Heart left ventricle (tissue), 13 donors: ENCODE measurements around the gene PABPC1L.

ENCODE experiments used
- CTCF ChIP-seq, 12 donors: fragments of 200-600 bp; sonication (generic) in 4 of 12; IDR thresholded peaks; one replicate each; pipeline versions ENCODE4 v1.5.0 to v1.8.0; 2018 to 2022; ENCODE audit warnings: antibody characterized with exemption in 12 of 12, mild to moderate bottlenecking in 5 of 12
- POLR2A ChIP-seq, 2 donors: fragments of 450-650 bp; IDR thresholded peaks; one replicate each; pipeline ENCODE4 v1.6.1; 2017; ENCODE audit warnings: antibody characterized with exemption in 2 of 2, mild to moderate bottlenecking in 2 of 2, moderate library complexity in 2 of 2
- donor health status: ischemic (EF 13 %, LVEDD 7.1; RV severe dilation, severe dysfunction).
- donor health status: DM: no; HTN: yes; CAD: no.
- donor health status: DM: no; HTN: no; CAD: no.
- donor health status: ischemic (EF 25% LVEDD 6.9; RV normal size, moderate dysfunction).
- donor health status: ischemic (EF 25% LVEDD 5.7; RV mildly dilated, moderate dysfunction).
- donor health status: ischemic (EF 35%, LVEDD 5.7; RV mildly dilated, moderate dysfunction).
- donor health status: nonischemic (EF 11% LVEDD 7.7; RV severe dilation, severe dysfunction).
- donor health status: DM: yes; HTN: yes; CAD: no.
- donor health status: PGD.
- donor health status: ischemic (EF 29% LVEDD 5.4; RV normal size, mild dysfunction).
- donor health status: nonischemic (EF 23%, LVEDD 6.1; RV moderate dilation, normal function).

DNA sequence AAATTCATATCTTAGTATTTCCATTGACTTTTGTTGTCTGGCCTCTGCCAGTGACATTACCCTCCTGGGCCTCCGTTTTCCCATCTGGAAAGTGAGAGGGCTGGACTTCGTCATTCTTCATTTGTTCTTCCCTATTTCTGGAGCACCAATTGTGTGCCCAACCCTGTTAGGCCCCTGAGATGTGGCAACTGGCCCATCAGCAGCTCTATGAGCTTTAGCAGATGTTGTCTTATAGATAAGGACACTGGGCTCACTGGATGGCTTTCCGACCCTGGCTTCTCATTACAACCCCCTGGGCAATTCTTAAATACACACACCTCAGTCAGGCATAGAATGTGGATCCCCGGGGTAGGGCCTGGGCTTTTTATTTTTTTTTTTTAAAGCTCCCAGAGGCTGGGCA, 14.7 kb downstream of the PABPC1L start:
- TF ChIP-seq CTCF (IDR thresholded peaks at IDR 0.05) = no peak
- TF ChIP-seq POLR2A (IDR thresholded peaks at IDR 0.05) = no peak
